SU-DHL-6 (cell line): ENCODE data around the gene KDM1B.

ENCODE experiments used
- H2AFZ ChIP-seq: fragments of 200-600 bp; sonication (generic); 2 replicates; pipeline ENCODE4 v1.6.1; 2014; ENCODE audit warnings: low read depth, mild to moderate bottlenecking, moderate library complexity, mixed read lengths, antibody characterized with exemption, low read length; ENCODE audit not compliant: severe bottlenecking
- H3F3A ChIP-seq: fragments of 200-600 bp; shearing (Covaris generic); 2 replicates; pipeline ENCODE4 v1.6.0; 2016; ENCODE audit warnings: antibody characterized with exemption, mild to moderate bottlenecking; ENCODE audit not compliant: insufficient read depth
- H3K27ac ChIP-seq: fragments of 200-600 bp; sonication (generic); 2 replicates; pipeline ENCODE4 v1.5.1; 2016; ENCODE audit warnings: low read depth, mild to moderate bottlenecking, low read length, moderate library complexity, mixed read lengths
- H3K27me3 ChIP-seq: fragments of 200-600 bp; sonication (generic), shearing (Covaris generic); 2 replicates; pipeline ENCODE4 v1.6.0; 2014; ENCODE audit warnings: mild to moderate bottlenecking, low read length
- H3K36me3 ChIP-seq: fragments of 200-600 bp; sonication (generic); 2 replicates; pipeline ENCODE4 v1.6.1; 2014; ENCODE audit warnings: mild to moderate bottlenecking, low read length, mixed read lengths
- H3K4me2 ChIP-seq: fragments of 300-600, 200-600 bp; shearing (Covaris generic), sonication (generic); 2 replicates; pipeline ENCODE4 v1.6.0; 2014; ENCODE audit warnings: low read length, low read depth, mild to moderate bottlenecking; ENCODE audit not compliant: poor library complexity, severe bottlenecking
- H3K4me3 ChIP-seq: fragments of 200-600 bp; sonication (generic); 2 replicates; pipeline ENCODE4 v1.5.1; 2014; ENCODE audit warnings: antibody characterized with exemption, low read length, mild to moderate bottlenecking, mixed read lengths; ENCODE audit not compliant: insufficient read depth, poor library complexity, severe bottlenecking
- H3K79me2 ChIP-seq: fragments of 200-600 bp; sonication (generic); 2 replicates; pipeline ENCODE4 v1.6.1; 2014; ENCODE audit warnings: mild to moderate bottlenecking, low read length, moderate library complexity; ENCODE audit not compliant: insufficient read depth
- H3K9ac ChIP-seq: fragments of 200-600 bp; sonication (generic); 2 replicates; pipeline ENCODE4 v1.7.0; 2014; ENCODE audit warnings: mild to moderate bottlenecking, low read length
- H3K9me2 ChIP-seq: fragments of 200-600 bp; sonication (generic); replicated peaks from 2 replicates; pipeline ENCODE4 v1.6.1; 2014; ENCODE audit warnings: low read length; ENCODE audit not compliant: insufficient read depth
- H3K9me3 ChIP-seq: fragments of 200-600 bp; sonication (generic); 2 replicates; pipeline ENCODE4 v1.6.1; 2014; ENCODE audit warnings: low read length, mixed read lengths; ENCODE audit not compliant: insufficient read depth
- H4K20me1 ChIP-seq: fragments of 200-600 bp; sonication (generic); 2 replicates; pipeline ENCODE4 v1.6.1; 2014; ENCODE audit warnings: low read depth, mild to moderate bottlenecking, antibody characterized with exemption, low read length, moderate library complexity, mixed read lengths
- CTCF ChIP-seq: fragments of 200-600 bp; sonication (generic); IDR thresholded peaks from one replicate; pipeline ENCODE4 v1.5.1; 2017; ENCODE audit warnings: antibody characterized with exemption, mild to moderate bottlenecking, low read length, moderate library complexity; ENCODE audit not compliant: insufficient read depth, poor library complexity, severe bottlenecking
- EZH2phosphoT487 ChIP-seq: fragments of 200-600 bp; sonication (generic), shearing (Covaris generic); conservative IDR thresholded peaks from 2 replicates; pipeline ENCODE4 v1.6.1; 2018; ENCODE audit warnings: mild to moderate bottlenecking, antibody characterized with exemption, low read length, moderate library complexity, mixed read lengths

The KDM1B gene

GRCh38 chr6:18119236-18119635, 36.0 kb upstream of the KDM1B start:
- H2AFZ ChIP-seq = no peak overlapping the region
- no peaks in the 10 kb centered on the region for H3K36me3 ChIP-seq
- no peak overlapping the region for H3K4me2 ChIP-seq
- no peaks in the 10 kb centered on the region for H3K27me3 ChIP-seq
- no peaks in the 10 kb centered on the region for H3F3A ChIP-seq
- H3K9ac ChIP-seq = no peak overlapping the region
- no peak overlapping the region for H3K27ac ChIP-seq
- TF ChIP-seq CTCF (no peak), EZH2phosphoT487 (no peak)
- H3K9me3 ChIP-seq = no peaks in the 10 kb centered on the region
- H3K9me2 ChIP-seq = no peaks in the 10 kb centered on the region
- H3K4me3 ChIP-seq = no peak overlapping the region
- no peaks in the 10 kb centered on the region for H3K79me2 ChIP-seq
- no peaks in the 10 kb centered on the region for H4K20me1 ChIP-seq

- Histone ChIP-seq H3K27ac (no peak overlapping the region), H3K9ac (no peak overlapping the region), H3K9me2 (no peaks in the 10 kb centered on the region), H3F3A (no peaks in the 10 kb centered on the region), H3K4me2 (no peak overlapping the region), H3K9me3 (no peaks in the 10 kb centered on the region), H3K27me3 (no peaks in the 10 kb centered on the region), H2AFZ (no peak overlapping the region), H4K20me1 (no peaks in the 10 kb centered on the region), H3K4me3 (no peak overlapping the region), H3K36me3 (no peaks in the 10 kb centered on the region), H3K79me2 (no peaks in the 10 kb centered on the region)
- TF ChIP-seq EZH2phosphoT487 = no peak
- no peak for TF ChIP-seq CTCF
Observed at GRCh38 chr6:18121580-18122127, 33.6 kb upstream of the KDM1B start.

GRCh38 chr6:18122128-18123093, 32.8 kb upstream of the KDM1B start, which contains the start of gene NHLRC1:
Gene NHLRC1 (minus strand): TSS chr6:18122677. CDS start chr6:18122606, 71 bp downstream.
- H3K27ac ChIP-seq = no peak within 1 kb of the TSS
- no peaks in the 10 kb centered on the region for H3K9me2 ChIP-seq
- H3K36me3 ChIP-seq = no peaks in the 10 kb centered on the region
- no peaks in the 10 kb centered on the region for H3K79me2 ChIP-seq
- H3K4me2 ChIP-seq = no peak within 1 kb of the TSS
- H4K20me1 ChIP-seq = no peaks in the 10 kb centered on the region
- H3K9ac ChIP-seq = no peak within 1 kb of the TSS
- TF ChIP-seq EZH2phosphoT487 (no peak), CTCF (peak; percentile 21)
- no peaks in the 10 kb centered on the region for H3K9me3 ChIP-seq
- no peaks in the 10 kb centered on the region for H3F3A ChIP-seq
- H2AFZ ChIP-seq = no peak within 1 kb of the TSS
- H3K4me3 ChIP-seq = no peak within 1 kb of the TSS
- no peaks in the 10 kb centered on the region for H3K27me3 ChIP-seq
